ENCODE measurements around the gene CNN2.

The CNN2 gene

DNA sequence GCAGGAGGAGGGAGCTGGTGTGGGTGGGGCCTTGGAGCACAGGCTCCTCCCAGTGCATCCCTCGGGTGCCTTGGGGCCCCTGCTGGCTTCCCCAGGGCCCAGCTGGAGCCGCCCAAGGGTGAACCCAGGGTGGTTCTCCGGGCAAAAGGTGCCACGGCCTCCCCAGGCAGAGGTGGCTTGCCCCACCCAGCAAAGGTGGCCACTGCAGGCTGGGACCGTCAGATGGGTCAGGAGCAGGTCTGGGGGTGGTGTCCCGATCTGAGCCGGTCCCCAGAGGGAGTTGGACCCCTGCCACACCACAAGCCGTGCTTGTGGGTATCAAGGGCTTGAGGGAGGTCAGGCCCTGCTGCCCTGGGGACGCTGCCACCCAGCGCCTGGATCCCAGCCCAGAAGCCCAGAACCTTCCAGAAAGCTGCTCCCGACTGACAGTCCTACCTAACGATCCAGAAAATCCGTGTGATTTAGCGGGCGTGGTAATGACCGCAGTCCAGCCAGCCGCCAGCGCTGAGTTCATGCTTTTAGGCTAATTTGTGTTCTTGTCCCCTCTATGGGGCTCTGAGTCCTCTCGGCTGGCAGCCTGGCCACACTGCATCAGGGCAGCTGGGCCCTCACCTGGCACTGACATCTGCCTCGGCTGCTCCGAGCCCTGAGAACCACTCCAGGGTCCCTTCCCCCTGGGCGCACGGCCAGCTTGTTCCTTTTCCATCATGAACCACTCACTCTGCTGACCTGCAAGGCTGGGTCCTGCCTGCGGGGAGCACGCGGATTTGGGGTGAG, 31.2 kb upstream of the CNN2 start:
- DNase-seq (ENCODE audit: low read depth), result no peak

- no peak for DNase-seq (ENCODE audit: low read depth)
Observed at GRCh38 chr19:996051-996838, 30.2 kb upstream of the CNN2 start.

DNA sequence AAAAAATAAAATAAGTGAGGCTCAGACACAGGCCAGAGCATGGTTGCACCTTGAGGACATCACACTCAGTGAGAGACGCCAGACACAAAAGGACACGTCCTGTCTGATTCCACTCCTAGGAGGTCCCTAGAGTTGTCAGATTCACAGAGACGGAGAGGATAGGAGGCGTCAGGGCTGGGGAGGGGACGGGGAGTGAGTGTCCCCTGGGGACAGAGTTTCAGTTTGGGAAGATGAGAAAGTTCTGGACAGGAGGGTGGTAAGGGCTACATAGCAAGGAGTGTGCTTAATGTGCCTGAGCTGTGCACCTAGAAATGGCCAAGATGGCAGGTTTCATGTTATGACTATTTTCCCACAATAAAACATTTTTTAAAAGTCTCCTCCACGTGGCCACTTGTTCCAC, 28.3 kb upstream of the CNN2 start:
- DNase-seq (ENCODE audit: low read depth), result no peak

GRCh38 chr19:999379-999719, 27.1 kb upstream of the CNN2 start:
- no peak for DNase-seq (ENCODE audit: low read depth)

GRCh38 chr19:1000095-1000494, 26.3 kb upstream of the CNN2 start, which contains the start of gene GRIN3B:
TSS of gene GRIN3B (plus strand) at chr19:1000419. CDS start at chr19:1000438, 19 bp downstream.
- DNase-seq (ENCODE audit: low read depth), result no peak

DNA sequence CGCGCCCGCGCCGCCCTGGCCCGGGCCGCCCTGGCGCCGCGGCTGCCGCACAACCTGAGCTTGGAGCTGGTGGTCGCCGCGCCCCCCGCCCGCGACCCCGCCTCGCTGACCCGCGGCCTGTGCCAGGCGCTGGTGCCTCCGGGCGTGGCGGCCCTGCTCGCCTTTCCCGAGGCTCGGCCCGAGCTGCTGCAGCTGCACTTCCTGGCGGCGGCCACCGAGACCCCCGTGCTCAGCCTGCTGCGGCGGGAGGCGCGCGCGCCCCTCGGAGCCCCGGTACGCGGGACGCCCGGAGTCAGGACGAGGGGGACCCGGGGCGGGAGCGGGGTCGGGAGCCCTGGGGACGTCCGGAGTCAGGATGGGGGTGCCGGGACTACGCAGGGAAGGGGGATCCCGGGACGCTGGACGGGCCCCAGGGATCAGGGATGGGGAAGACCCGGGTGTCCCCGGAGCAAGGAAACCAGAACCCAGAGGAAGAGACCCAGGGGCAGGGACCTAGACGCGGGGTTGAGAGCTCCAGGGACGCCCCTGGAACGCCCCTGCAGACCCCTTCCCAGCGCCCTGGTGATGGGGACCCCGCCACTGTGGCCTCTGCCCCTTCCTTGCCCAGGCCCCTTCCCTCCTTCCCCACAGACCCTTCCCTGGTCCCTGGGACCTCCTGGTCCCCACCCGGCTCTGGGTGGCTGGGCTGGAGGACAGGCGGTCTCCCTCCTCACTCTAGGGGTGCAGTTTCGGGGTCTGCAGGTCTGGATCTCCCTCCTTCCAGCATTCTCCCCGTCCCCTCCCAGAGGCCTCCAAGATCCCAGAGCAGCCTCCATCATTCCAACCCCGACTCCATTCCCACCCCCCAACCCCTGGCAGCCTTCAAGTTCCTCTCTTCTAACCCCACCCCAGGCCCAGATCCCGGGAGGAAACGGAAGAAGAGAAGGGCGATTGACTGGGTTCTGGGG, 25.5 kb upstream of the CNN2 start:
- no peak for DNase-seq (ENCODE audit: low read depth)

GRCh38 chr19:1001538-1002166, 24.8 kb upstream of the CNN2 start:
- peak; percentile 48 for DNase-seq (ENCODE audit: low read depth)

GRCh38 chr19:1002600-1002999, 23.8 kb upstream of the CNN2 start:
- DNase-seq (ENCODE audit: low read depth), result no peak

DNA sequence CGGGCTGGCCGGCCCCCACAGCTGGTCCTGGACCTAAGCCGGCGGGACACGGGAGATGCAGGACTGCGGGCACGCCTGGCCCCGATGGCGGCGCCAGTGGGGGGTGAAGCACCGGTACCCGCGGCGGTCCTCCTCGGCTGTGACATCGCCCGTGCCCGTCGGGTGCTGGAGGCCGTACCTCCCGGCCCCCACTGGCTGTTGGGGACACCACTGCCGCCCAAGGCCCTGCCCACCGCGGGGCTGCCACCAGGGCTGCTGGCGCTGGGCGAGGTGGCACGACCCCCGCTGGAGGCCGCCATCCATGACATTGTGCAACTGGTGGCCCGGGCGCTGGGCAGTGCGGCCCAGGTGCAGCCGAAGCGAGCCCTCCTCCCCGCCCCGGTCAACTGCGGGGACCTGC, 23.1 kb upstream of the CNN2 start:
- DNase-seq (ENCODE audit: low read depth), result no peak

GRCh38 chr19:1004204-1004802, 22.1 kb upstream of the CNN2 start:
- no peak for DNase-seq (ENCODE audit: low read depth)

GRCh38 chr19:1004803-1005664, 21.4 kb upstream of the CNN2 start:
- no peak for DNase-seq (ENCODE audit: low read depth)

- no peak for DNase-seq (ENCODE audit: low read depth)
Observed at GRCh38 chr19:1006711-1007398, 19.6 kb upstream of the CNN2 start.

- no peak for DNase-seq (ENCODE audit: low read depth)
Observed at GRCh38 chr19:1007399-1008251, 18.8 kb upstream of the CNN2 start.

GRCh38 chr19:1008268-1009040, 18.0 kb upstream of the CNN2 start:
- no peak for DNase-seq (ENCODE audit: low read depth)

- no peak for DNase-seq (ENCODE audit: low read depth)
Observed at GRCh38 chr19:1009041-1009980, 17.1 kb upstream of the CNN2 start.

DNA sequence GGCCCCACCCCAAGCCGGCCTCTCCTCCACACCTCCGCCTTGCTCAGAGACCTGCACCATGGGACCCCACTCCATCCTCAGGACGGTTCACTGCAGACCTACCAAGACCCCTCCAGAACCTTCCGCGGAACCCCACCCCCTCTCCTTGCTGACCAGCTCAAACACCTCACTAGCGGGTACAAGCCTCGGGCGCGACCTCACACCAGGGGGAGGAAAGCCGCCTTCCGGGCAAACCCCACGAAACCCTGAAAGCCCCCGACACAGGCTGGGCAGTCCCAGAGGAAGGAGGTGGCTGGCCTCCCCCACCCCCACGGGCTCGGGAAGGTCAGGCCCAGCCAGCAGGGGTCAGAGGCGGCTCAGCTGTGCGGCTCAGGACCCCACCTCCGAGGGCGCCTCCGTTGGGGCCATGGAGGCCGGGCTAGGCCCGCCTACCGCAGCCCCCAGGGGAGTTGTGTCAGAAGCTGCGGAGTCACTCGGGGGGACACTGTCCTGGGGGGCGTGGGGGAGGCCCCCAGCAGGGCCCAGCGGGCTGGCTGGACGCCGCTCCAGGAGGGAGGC, 16.3 kb upstream of the CNN2 start:
- DNase-seq (ENCODE audit: low read depth), result no peak

Data from stimulated activated CD8-positive, alpha-beta memory T cell treated with anti-CD3 and anti-CD28 coated beads, Interleukin-7, amount 100 ng/mL, for 24 hours (primary cell).